HG02759 (cell line): ENCODE results near the gene JTB.
"Not testable (repeated sequence)": the region's sequence is repeated elsewhere in the genome, so short reads cannot be mapped to it uniquely, and the experiment has no call there.

Experiments
- ATAC-seq: cut with Tn5 transposase; IDR thresholded peaks from one replicate; pipeline ENCODE4 v1.9.1; 2021; ENCODE audit warnings: mild to moderate bottlenecking, moderate library complexity; ENCODE audit not compliant: unreplicated experiment

The JTB gene

GRCh38 chr1:153977250-153978240, at the start of gene JTB:
JTB (minus strand) TSS chr1:153977674; CDS start chr1:153977252, 422 bp downstream.
- ATAC-seq, result peak; percentile 84

- ATAC-seq, result no peak
Observed at GRCh38 chr1:154019940-154020339, 42.5 kb upstream of the JTB start.

GRCh38 chr1:154019269-154019668, 41.8 kb upstream of the JTB start:
- ATAC-seq, result no peak

GRCh38 chr1:154014154-154014907, 36.9 kb upstream of the JTB start:
- ATAC-seq, result no peak

GRCh38 chr1:154012543-154012942, 35.1 kb upstream of the JTB start:
- ATAC-seq, result not testable (repeated sequence)

GRCh38 chr1:154012129-154012528, 34.7 kb upstream of the JTB start:
- no peak for ATAC-seq

- ATAC-seq, result no peak
Observed at GRCh38 chr1:154006136-154006535, 28.7 kb upstream of the JTB start.

- ATAC-seq, result no peak
Observed at GRCh38 chr1:154000420-154000819, 22.9 kb upstream of the JTB start.

- ATAC-seq, result not testable (repeated sequence)
Observed at GRCh38 chr1:153996882-153997281, 19.4 kb upstream of the JTB start.

GRCh38 chr1:153995640-153996039, 18.2 kb upstream of the JTB start:
- no peak for ATAC-seq

GRCh38 chr1:153995202-153995601, 17.7 kb upstream of the JTB start:
- ATAC-seq, result no peak

- ATAC-seq, result no peak
Observed at GRCh38 chr1:153991806-153992205, 14.3 kb upstream of the JTB start.

GRCh38 chr1:153991151-153991630, 13.7 kb upstream of the JTB start:
- no peak for ATAC-seq

- ATAC-seq, result peak; percentile 72
Observed at GRCh38 chr1:153990468-153991150, 13.1 kb upstream of the JTB start, which contains the start of gene RPS27. RPS27 (plus strand) TSS chr1:153990762; CDS start chr1:153990797, 35 bp downstream.

GRCh38 chr1:153987621-153988020, 10.1 kb upstream of the JTB start:
- ATAC-seq, result no peak

GRCh38 chr1:153985941-153986761, 8.7 kb upstream of the JTB start, which contains the start of gene RAB13:
RAB13 (minus strand) TSS chr1:153986339; CDS start chr1:153986236, 103 bp downstream.
- no peak for ATAC-seq

GRCh38 chr1:153985341-153985912, 8.0 kb upstream of the JTB start:
- ATAC-seq, result no peak

- ATAC-seq, result no peak
Observed at GRCh38 chr1:153984123-153984894, 6.8 kb upstream of the JTB start.

GRCh38 chr1:153981735-153982134, 4.3 kb upstream of the JTB start:
- not testable (repeated sequence) for ATAC-seq
